MCF 10A (cell line): ENCODE results near the gene SEMA5A. TPM values are rescaled to one million over a fixed set of nuclear protein-coding genes. Genes with fewer than 3 reads are reported as not detected.

Experiments used
- BruUV-seq: library from RNA; stranded (reverse); fragments of 400-500 nt; replicated peaks from 2 replicates; lab custom pipeline; 2021; lab: Mats Ljungman, UMichigan
- CTCF ChIA-PET: fragments of 300-600 bp; sonication (Branson Sonifier 250); formaldehyde crosslinking; extraction: SDS; loops from one replicate; lab custom pipeline; 2021; ENCODE audit warnings: antibody characterized with exemption, inconsistent platforms; lab: Yijun Ruan, JAX
- POLR2A ChIA-PET: fragments of 300-600, 350-650 bp; sonication (Branson Sonifier 250); formaldehyde crosslinking; extraction: SDS; loops from one replicate; lab custom pipeline; 2020; ENCODE audit warnings: antibody characterized with exemption, inconsistent platforms; lab: Yijun Ruan, JAX
- DNase-seq: peaks from one replicate; pipeline ENCODE4 v3.0.0-alpha.2; 2018; ENCODE audit not compliant: unreplicated experiment
- H3K27ac Mint-ChIP-seq: one replicate; pipeline ENCODE4 v1.8.0; 2022; ENCODE audit warnings: mild to moderate bottlenecking, low read depth, mixed read lengths; ENCODE audit not compliant: unreplicated experiment
- H3K27me3 Mint-ChIP-seq: one replicate; pipeline ENCODE4 v1.8.0; 2022; ENCODE audit warnings: mixed read lengths; ENCODE audit not compliant: insufficient read depth, unreplicated experiment
- H3K36me3 Mint-ChIP-seq: one replicate; pipeline ENCODE4 v1.8.0; 2022; ENCODE audit warnings: mild to moderate bottlenecking, moderate library complexity, mixed read lengths; ENCODE audit not compliant: insufficient read depth, unreplicated experiment
- H3K4me1 Mint-ChIP-seq: one replicate; pipeline ENCODE4 v1.8.0; 2022; ENCODE audit warnings: mixed read lengths; ENCODE audit not compliant: insufficient read depth, unreplicated experiment
- H3K4me3 Mint-ChIP-seq: one replicate; pipeline ENCODE4 v1.8.0; 2022; ENCODE audit warnings: mild to moderate bottlenecking, moderate library complexity, mixed read lengths; ENCODE audit not compliant: unreplicated experiment
- H3K9me3 Mint-ChIP-seq: one replicate; pipeline ENCODE4 v1.8.0; 2022; ENCODE audit warnings: mixed read lengths; ENCODE audit not compliant: unreplicated experiment
- CTCF ChIP-seq: fragments of 200-600 bp; IDR thresholded peaks from one replicate; pipeline ENCODE4 v1.8.0; 2022; ENCODE audit warnings: antibody characterized with exemption, mild to moderate bottlenecking; ENCODE audit not compliant: unreplicated experiment
- intact Hi-C: fragments of 100-400 bp; cut with micrococcal nuclease; formaldehyde crosslinking; loops from 2 replicates; pipeline ENCODE4 v1.14.1; 2022
- total RNA-seq: library from RNA; stranded (reverse); gene quantifications from 2 replicates; pipeline ENCODE4 v1.2.3, GENCODE V29; 2022

SEMA5A gene
- total RNA-seq, 1 experiment from 2014 or later = 1.2 TPM

GRCh38 chr5:9437741-9438240, 108.1 kb downstream of the SEMA5A start:
- TF ChIP-seq CTCF = no peak
- no peaks in the 10 kb centered on the region for H3K36me3 Mint-ChIP-seq
- intact Hi-C loops = no loop called here
- H3K9me3 Mint-ChIP-seq = no peaks in the 10 kb centered on the region
- no peak for DNase-seq
- ChIA-PET POLR2A (no interaction called here), CTCF (interaction anchor here (0.6 kb wide), 1 partner anchor 30 kb away, joined by 3 read pairs; no protein-coding TSS in a partner anchor)
- no TSS peak for BruUV-seq
- no peaks in the 10 kb centered on the region for H3K27me3 Mint-ChIP-seq
- no peak overlapping the region for H3K4me3 Mint-ChIP-seq
- H3K4me1 Mint-ChIP-seq = peaks cover 31% of the 10 kb centered on the region
- H3K27ac Mint-ChIP-seq = peak overlapping the region; percentile 25

- TF ChIP-seq CTCF = no peak
- Mint-ChIP-seq H3K4me1 (no peaks in the 10 kb centered on the region), H3K4me3 (no peak overlapping the region), H3K9me3 (no peaks in the 10 kb centered on the region), H3K36me3 (no peaks in the 10 kb centered on the region), H3K27ac (no peak overlapping the region), H3K27me3 (no peaks in the 10 kb centered on the region)
- CTCF ChIA-PET = interaction anchor here (0.5 kb wide), 1 partner anchor 19 kb away, joined by 3 read pairs; no protein-coding TSS in a partner anchor
- no peak for DNase-seq
- BruUV-seq = no TSS peak
- POLR2A ChIA-PET = no interaction called here
- intact Hi-C loops = no loop called here
Measured at GRCh38 chr5:9431496-9432258, 114.2 kb downstream of the SEMA5A start.

- Mint-ChIP-seq H3K4me3 (no peak overlapping the region), H3K36me3 (no peaks in the 10 kb centered on the region), H3K27ac (no peak overlapping the region), H3K27me3 (no peaks in the 10 kb centered on the region), H3K9me3 (no peaks in the 10 kb centered on the region), H3K4me1 (no peaks in the 10 kb centered on the region)
- ChIA-PET POLR2A (no interaction called here), CTCF (interaction anchor here (0.5 kb wide), 1 partner anchor 20 kb away, joined by 3 read pairs; no protein-coding TSS in a partner anchor)
- TF ChIP-seq CTCF = no peak
- no peak for DNase-seq
- intact Hi-C loops = no loop called here
- no TSS peak for BruUV-seq
Measured at GRCh38 chr5:9431151-9431495, 114.8 kb downstream of the SEMA5A start.

GRCh38 chr5:9430306-9430705, 115.6 kb downstream of the SEMA5A start:
- H3K27ac Mint-ChIP-seq = no peak overlapping the region
- intact Hi-C loops = no loop called here
- ChIA-PET CTCF (no interaction called here), POLR2A (no interaction called here)
- no peaks in the 10 kb centered on the region for H3K36me3 Mint-ChIP-seq
- TF ChIP-seq CTCF = no peak
- H3K9me3 Mint-ChIP-seq = no peaks in the 10 kb centered on the region
- DNase-seq = no peak
- no peaks in the 10 kb centered on the region for H3K27me3 Mint-ChIP-seq
- no peaks in the 10 kb centered on the region for H3K4me1 Mint-ChIP-seq
- BruUV-seq = no TSS peak
- H3K4me3 Mint-ChIP-seq = no peak overlapping the region
